Ecto neural progenitor cell (in vitro differentiated cells): ENCODE data around the gene EPHA4.

Experiments used
- DNase-seq: peaks from one replicate; pipeline ENCODE4 v3.0.0-alpha.2; 2018; ENCODE audit warnings: low spot score

Gene EPHA4

GRCh38 chr2:221442128-221442527 is 130.0 kb downstream of the EPHA4 start:
- DNase-seq = no peak

- no peak for DNase-seq
These were observed 132.2 kb downstream of the EPHA4 start for GRCh38 chr2:221439761-221440479.

- DNase-seq = no peak
These were observed 135.0 kb downstream of the EPHA4 start for GRCh38 chr2:221437056-221437455.

- DNase-seq = no peak
These were observed 136.9 kb downstream of the EPHA4 start for GRCh38 chr2:221435171-221435570.

GRCh38 chr2:221434142-221434541 is 138.0 kb downstream of the EPHA4 start:
- no peak for DNase-seq

GRCh38 chr2:221431477-221431876 is 140.6 kb downstream of the EPHA4 start:
- DNase-seq = no peak

- DNase-seq = no peak
These were observed 142.2 kb downstream of the EPHA4 start for GRCh38 chr2:221429741-221430491.

- no peak for DNase-seq
These were observed 143.2 kb downstream of the EPHA4 start for GRCh38 chr2:221428896-221429295.

GRCh38 chr2:221426929-221427328 is 145.2 kb downstream of the EPHA4 start:
- no peak for DNase-seq

- DNase-seq = no peak
These were observed 146.2 kb downstream of the EPHA4 start for GRCh38 chr2:221425891-221426290.

GRCh38 chr2:221425353-221425752 is 146.8 kb downstream of the EPHA4 start:
- DNase-seq = no peak

- no peak for DNase-seq
These were observed 148.8 kb downstream of the EPHA4 start for GRCh38 chr2:221423210-221423804.

GRCh38 chr2:221422516-221423209 is 149.4 kb downstream of the EPHA4 start:
- DNase-seq = no peak

- no peak for DNase-seq
These were observed 151.9 kb downstream of the EPHA4 start for GRCh38 chr2:221420245-221420644.

GRCh38 chr2:221415789-221416188 is 156.3 kb downstream of the EPHA4 start:
- no peak for DNase-seq

GRCh38 chr2:221412978-221413377 is 159.1 kb downstream of the EPHA4 start:
- no peak for DNase-seq

GRCh38 chr2:221410487-221410886 is 161.6 kb downstream of the EPHA4 start:
- DNase-seq = no peak

GRCh38 chr2:221407765-221408164 is 164.3 kb downstream of the EPHA4 start:
- no peak for DNase-seq

GRCh38 chr2:221405521-221405920 is 166.6 kb downstream of the EPHA4 start:
- no peak for DNase-seq

GRCh38 chr2:221402072-221402471 is 170.0 kb downstream of the EPHA4 start:
- DNase-seq = no peak

GRCh38 chr2:221400411-221400810 is 171.7 kb downstream of the EPHA4 start:
- DNase-seq = no peak

GRCh38 chr2:221399183-221399582 is 172.9 kb downstream of the EPHA4 start:
- no peak for DNase-seq

- DNase-seq = no peak
These were observed 174.9 kb downstream of the EPHA4 start for GRCh38 chr2:221397187-221397586.
